SU-DHL-6 (cell line): ENCODE data around the gene HCAR3.

Experiments used
- EZH2phosphoT487 ChIP-seq: fragments of 200-600 bp; sonication (generic), shearing (Covaris generic); conservative IDR thresholded peaks from 2 replicates; pipeline ENCODE4 v1.6.1; 2018; ENCODE audit warnings: mild to moderate bottlenecking, antibody characterized with exemption, low read length, moderate library complexity, mixed read lengths
- TF ChIP-seq, protein P1 (sequence below): fragments of 200-600 bp; sonication (generic); IDR thresholded peaks from one replicate; pipeline ENCODE4 v1.5.1; 2017; ENCODE audit warnings: antibody characterized with exemption, mild to moderate bottlenecking, low read length, moderate library complexity; ENCODE audit not compliant: insufficient read depth, poor library complexity, severe bottlenecking

- TF ChIP-seq, protein P1, sequence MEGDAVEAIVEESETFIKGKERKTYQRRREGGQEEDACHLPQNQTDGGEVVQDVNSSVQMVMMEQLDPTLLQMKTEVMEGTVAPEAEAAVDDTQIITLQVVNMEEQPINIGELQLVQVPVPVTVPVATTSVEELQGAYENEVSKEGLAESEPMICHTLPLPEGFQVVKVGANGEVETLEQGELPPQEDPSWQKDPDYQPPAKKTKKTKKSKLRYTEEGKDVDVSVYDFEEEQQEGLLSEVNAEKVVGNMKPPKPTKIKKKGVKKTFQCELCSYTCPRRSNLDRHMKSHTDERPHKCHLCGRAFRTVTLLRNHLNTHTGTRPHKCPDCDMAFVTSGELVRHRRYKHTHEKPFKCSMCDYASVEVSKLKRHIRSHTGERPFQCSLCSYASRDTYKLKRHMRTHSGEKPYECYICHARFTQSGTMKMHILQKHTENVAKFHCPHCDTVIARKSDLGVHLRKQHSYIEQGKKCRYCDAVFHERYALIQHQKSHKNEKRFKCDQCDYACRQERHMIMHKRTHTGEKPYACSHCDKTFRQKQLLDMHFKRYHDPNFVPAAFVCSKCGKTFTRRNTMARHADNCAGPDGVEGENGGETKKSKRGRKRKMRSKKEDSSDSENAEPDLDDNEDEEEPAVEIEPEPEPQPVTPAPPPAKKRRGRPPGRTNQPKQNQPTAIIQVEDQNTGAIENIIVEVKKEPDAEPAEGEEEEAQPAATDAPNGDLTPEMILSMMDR, result no peak
- TF ChIP-seq EZH2phosphoT487, result no peak
These were observed 8.1 kb upstream of the HCAR3 start for GRCh38 chr12:122724641-122725243.
